Head of caudate nucleus (tissue), 42 donors: Measurements from ENCODE around the gene VWA5B2.
A peak's percentile ranks its signal among the peaks of the same experiment; 100 is the strongest.

Experiments
- DNase-seq, 42 donors: peaks; one replicate each; pipeline versions ENCODE4 v3.0.0 to v3.0.0-alpha.2; 2020 to 2021; ENCODE audit warnings: mixed read lengths in 7 of 42
- intact Hi-C: fragments of 100-400 bp; cut with DNase I; formaldehyde crosslinking; loops from one replicate; pipeline ENCODE4 v1.15.0; 2022

VWA5B2 gene

GRCh38 chr3:184211718-184212117 is 17.7 kb upstream of the VWA5B2 start:
- intact Hi-C loops: no loop called here
- DNase-seq: no peak

- DNase-seq: no peak
- intact Hi-C loops: no loop called here
These were observed 10.6 kb upstream of the VWA5B2 start for GRCh38 chr3:184218814-184219213.

GRCh38 chr3:184222521-184222920 is 6.9 kb upstream of the VWA5B2 start:
- DNase-seq: no peak
- intact Hi-C loops: no loop called here

- DNase-seq: no peak
- intact Hi-C loops: no loop called here
These were observed 5.4 kb upstream of the VWA5B2 start for GRCh38 chr3:184223946-184224345.

- peak in 20 of 42 donors; percentile 13 to 63 (median 35) for DNase-seq
- intact Hi-C loops: no loop called here
These were observed 1.9 kb upstream of the VWA5B2 start for GRCh38 chr3:184227481-184227935.

- intact Hi-C loops: no loop called here
- DNase-seq: no peak
These were observed 828 bp upstream of the VWA5B2 start for GRCh38 chr3:184228376-184229137.

- intact Hi-C loops: no loop called here
- DNase-seq: peak in 5 of 42 donors; percentile 8 to 48 (median 35)
These were observed 757 bp downstream of the VWA5B2 start for GRCh38 chr3:184230081-184230602.

- DNase-seq: peak in 32 of 42 donors; percentile 8 to 80 (median 48)
- intact Hi-C loops: no loop called here
These were observed 1.5 kb downstream of the VWA5B2 start for GRCh38 chr3:184230603-184231528.

GRCh38 chr3:184231671-184232070 is 2.3 kb downstream of the VWA5B2 start:
- no peak for DNase-seq
- intact Hi-C loops: no loop called here

GRCh38 chr3:184233127-184233843 is 3.9 kb downstream of the VWA5B2 start:
- intact Hi-C loops: no loop called here
- no peak for DNase-seq

- intact Hi-C loops: no loop called here
- DNase-seq: peak in 38 of 42 donors; percentile 23 to 80 (median 60)
These were observed 4.8 kb downstream of the VWA5B2 start for GRCh38 chr3:184234224-184234623.

- DNase-seq: no peak
- intact Hi-C loops: no loop called here
These were observed 5.4 kb downstream of the VWA5B2 start for GRCh38 chr3:184234671-184235380.

- intact Hi-C loops: no loop called here
- no peak for DNase-seq
These were observed 6.1 kb downstream of the VWA5B2 start for GRCh38 chr3:184235381-184236032.

- intact Hi-C loops: no loop called here
- DNase-seq: no peak
These were observed 6.6 kb downstream of the VWA5B2 start for GRCh38 chr3:184236033-184236410.

- DNase-seq: no peak
- intact Hi-C loops: no loop called here
These were observed 7.3 kb downstream of the VWA5B2 start for GRCh38 chr3:184236636-184237035.

- intact Hi-C loops: no loop called here
- no peak for DNase-seq
These were observed 7.8 kb downstream of the VWA5B2 start for GRCh38 chr3:184237211-184237610.

GRCh38 chr3:184237807-184238206 is 8.4 kb downstream of the VWA5B2 start:
- intact Hi-C loops: no loop called here

GRCh38 chr3:184238246-184238818 is 8.9 kb downstream of the VWA5B2 start:
- no peak for DNase-seq

More at GRCh38 chr3:184237807-184238206, 8.4 kb downstream of the VWA5B2 start:
- DNase-seq: no peak

More at GRCh38 chr3:184238246-184238818, 8.9 kb downstream of the VWA5B2 start:
- intact Hi-C loops: no loop called here
